H9 (cell line): ENCODE data around the gene PLXNB1. TPM values are rescaled to one million over a fixed set of nuclear protein-coding genes. Genes with fewer than 3 reads are reported as not detected.
A peak's percentile ranks its signal among the peaks of the same experiment; 100 is the strongest.

Experiments used
- DNase-seq: peaks from one replicate; pipeline ENCODE4 v3.0.0-alpha.2; 2017
- H2AFZ ChIP-seq: one replicate; pipeline ENCODE4 v1.6.1; 2013; ENCODE audit warnings: mild to moderate bottlenecking, low read length, control low read depth, moderate library complexity
- H2AK5ac ChIP-seq: 2 replicates; pipeline ENCODE4 v1.6.1; 2013; ENCODE audit warnings: low read length, control low read depth, mixed read lengths; ENCODE audit not compliant: insufficient read length
- H2BK120ac ChIP-seq: one replicate; pipeline ENCODE4 v1.6.1; 2013; ENCODE audit warnings: low read depth, mild to moderate bottlenecking, low read length, control low read depth, inconsistent platforms; ENCODE audit not compliant: poor library complexity, severe bottlenecking
- H2BK12ac ChIP-seq: 2 replicates; pipeline ENCODE4 v1.6.1; 2013; ENCODE audit warnings: low read length, control low read depth, mixed read lengths, low read depth; ENCODE audit not compliant: insufficient read length
- H2BK15ac ChIP-seq: 2 replicates; pipeline ENCODE4 v1.6.1; 2013; ENCODE audit warnings: low read depth, low read length, control low read depth
- H2BK20ac ChIP-seq: one replicate; pipeline ENCODE4 v1.6.1; 2013; ENCODE audit warnings: low read depth, mild to moderate bottlenecking, low read length, control low read depth, inconsistent platforms; ENCODE audit not compliant: poor library complexity, severe bottlenecking
- H2BK5ac ChIP-seq: 2 replicates; pipeline ENCODE4 v1.6.1; 2013; ENCODE audit warnings: low read length, control low read depth, mixed read lengths; ENCODE audit not compliant: insufficient read length
- H3K14ac ChIP-seq: 2 replicates; pipeline ENCODE4 v1.6.1; 2013; ENCODE audit warnings: low read length, control low read depth; ENCODE audit not compliant: insufficient read depth
- H3K18ac ChIP-seq: 2 replicates; pipeline ENCODE4 v1.6.1; 2013; ENCODE audit warnings: low read depth, mild to moderate bottlenecking, mixed read lengths, low read length, control low read depth; ENCODE audit not compliant: insufficient read length
- H3K23ac ChIP-seq: 2 replicates; pipeline ENCODE4 v1.6.1; 2013; ENCODE audit warnings: low read length, control low read depth, mixed read lengths, low read depth; ENCODE audit not compliant: insufficient read length
- H3K23me2 ChIP-seq: 2 replicates; pipeline ENCODE4 v1.6.1; 2013; ENCODE audit warnings: low read depth, mild to moderate bottlenecking, mixed read lengths, low read length, control low read depth; ENCODE audit not compliant: insufficient read length, poor library complexity, severe bottlenecking
- H3K27ac ChIP-seq: 2 replicates; pipeline ENCODE4 v1.5.1; 2013; ENCODE audit warnings: low read length, control low read depth, mixed read lengths, low read depth; ENCODE audit not compliant: insufficient read length
- H3K27me3 ChIP-seq: 2 replicates; pipeline ENCODE4 v1.6.1; 2013; ENCODE audit warnings: low read length, control low read depth, inconsistent platforms; ENCODE audit not compliant: insufficient read depth
- H3K4ac ChIP-seq: 2 replicates; pipeline ENCODE4 v1.6.1; 2013; ENCODE audit warnings: low read depth, mild to moderate bottlenecking, control low read depth, inconsistent platforms, low read length, moderate library complexity
- H3K4me1 ChIP-seq: 2 replicates; pipeline ENCODE4 v1.6.1; 2013; ENCODE audit warnings: low read length, control low read depth, inconsistent platforms; ENCODE audit not compliant: insufficient read depth
- H3K4me2 ChIP-seq: 2 replicates; pipeline ENCODE4 v1.6.1; 2013; ENCODE audit warnings: low read length, control low read depth, mixed read lengths; ENCODE audit not compliant: insufficient read length, insufficient read depth
- H3K56ac ChIP-seq: 2 replicates; pipeline ENCODE4 v1.6.1; 2013; ENCODE audit warnings: low read depth, mild to moderate bottlenecking, mixed read lengths, low read length, control low read depth; ENCODE audit not compliant: insufficient read length
- H3K79me1 ChIP-seq: 2 replicates; pipeline ENCODE4 v1.6.1; 2013; ENCODE audit warnings: low read depth, mild to moderate bottlenecking, moderate library complexity, low read length, control low read depth, inconsistent platforms; ENCODE audit not compliant: insufficient read depth, poor library complexity, severe bottlenecking
- H3K79me2 ChIP-seq: 2 replicates; pipeline ENCODE4 v1.6.1; 2013; ENCODE audit warnings: low read length, control low read depth, inconsistent platforms; ENCODE audit not compliant: insufficient read depth
- H3K9ac ChIP-seq: 2 replicates; pipeline ENCODE4 v1.6.1; 2013; ENCODE audit warnings: low read length, control low read depth, mixed read lengths; ENCODE audit not compliant: insufficient read length; ENCODE audit errors: extremely low read depth
- H3K9me3 ChIP-seq: one replicate; pipeline ENCODE4 v1.6.1; 2013; ENCODE audit warnings: low read depth, low read length, inconsistent platforms; ENCODE audit not compliant: control insufficient read depth
- H3T11ph ChIP-seq: one replicate; pipeline ENCODE4 v1.6.1; 2013; ENCODE audit warnings: mild to moderate bottlenecking, low read length, control low read depth, inconsistent platforms
- H4K20me1 ChIP-seq: one replicate; pipeline ENCODE4 v1.6.1; 2013; ENCODE audit not compliant: control insufficient read depth, insufficient read length, insufficient read depth
- H4K5ac ChIP-seq: 2 replicates; pipeline ENCODE4 v1.6.1; 2013; ENCODE audit warnings: low read depth, mild to moderate bottlenecking, mixed read lengths, low read length, control low read depth; ENCODE audit not compliant: insufficient read length
- H4K8ac ChIP-seq: replicated peaks from 2 replicates; pipeline ENCODE4 v1.6.1; 2013; ENCODE audit warnings: low read length, control low read depth, mixed read lengths, low read depth; ENCODE audit not compliant: insufficient read length
- H4K91ac ChIP-seq: 2 replicates; pipeline ENCODE4 v1.6.1; 2013; ENCODE audit warnings: low read depth, mild to moderate bottlenecking, moderate library complexity, mixed read lengths, low read length, control low read depth; ENCODE audit not compliant: insufficient read length
- H3K27ac Mint-ChIP-seq, 3 experiments: 2 replicates in 2 of 3; 3 replicates in 1 of 3; pipeline ENCODE4 v1.8.0; 2020 to 2021; ENCODE audit warnings: mixed read lengths in 3 of 3, mild to moderate bottlenecking in 1 of 3, moderate library complexity in 1 of 3
- H3K27me3 Mint-ChIP-seq: 2 replicates; pipeline ENCODE4 v1.8.0; 2021; ENCODE audit warnings: low read depth, mild to moderate bottlenecking, moderate library complexity, mixed read lengths
- H3K36me3 Mint-ChIP-seq, 3 experiments: 2 replicates in 2 of 3; 3 replicates in 1 of 3; pipeline ENCODE4 v1.8.0; 2020 to 2021; ENCODE audit warnings: low read depth in 3 of 3, mixed read lengths in 3 of 3; ENCODE audit not compliant: insufficient read depth in 1 of 3
- H3K4me1 Mint-ChIP-seq, 2 experiments: 2 replicates each; pipeline ENCODE4 v1.8.0; 2020; ENCODE audit warnings: mixed read lengths in 2 of 2
- H3K4me3 Mint-ChIP-seq, 2 experiments: 2 replicates in 1 of 2; 3 replicates in 1 of 2; pipeline ENCODE4 v1.8.0; 2020 to 2021; ENCODE audit warnings: mild to moderate bottlenecking in 2 of 2, mixed read lengths in 2 of 2, moderate library complexity in 1 of 2
- H3K9me3 Mint-ChIP-seq, 2 experiments: 2 replicates in 1 of 2; 3 replicates in 1 of 2; pipeline ENCODE4 v1.8.0; 2020; ENCODE audit warnings: mild to moderate bottlenecking in 2 of 2, mixed read lengths in 2 of 2, moderate library complexity in 1 of 2
- WGBS: extraction: QIAGEN DNeasy Blood & Tissue Kit; methylation state at CpG from one replicate; pipeline ENCODE4 v1.1.7; 2013; ENCODE audit warnings: missing lambda C conversion rate, low lambda C conversion rate, mixed read lengths; ENCODE audit not compliant: insufficient read length; ENCODE audit errors: extremely low coverage; 5-methylcytosine and 5-hydroxymethylcytosine counted together
- total RNA-seq: library from RNA; stranded (reverse); gene quantifications from 2 replicates; pipeline ENCODE4 v1.2.1, GENCODE V29; 2021
- TF ChIP-seq, protein P1 (sequence below): fragments of 200-600 bp; sonication (generic); conservative IDR thresholded peaks from 3 replicates; pipeline ENCODE4 v1.8.0; 2021; ENCODE audit warnings: antibody characterized with exemption, mild to moderate bottlenecking

The PLXNB1 gene
- total RNA-seq, 1 experiment from 2014 or later = 184 TPM

DNA sequence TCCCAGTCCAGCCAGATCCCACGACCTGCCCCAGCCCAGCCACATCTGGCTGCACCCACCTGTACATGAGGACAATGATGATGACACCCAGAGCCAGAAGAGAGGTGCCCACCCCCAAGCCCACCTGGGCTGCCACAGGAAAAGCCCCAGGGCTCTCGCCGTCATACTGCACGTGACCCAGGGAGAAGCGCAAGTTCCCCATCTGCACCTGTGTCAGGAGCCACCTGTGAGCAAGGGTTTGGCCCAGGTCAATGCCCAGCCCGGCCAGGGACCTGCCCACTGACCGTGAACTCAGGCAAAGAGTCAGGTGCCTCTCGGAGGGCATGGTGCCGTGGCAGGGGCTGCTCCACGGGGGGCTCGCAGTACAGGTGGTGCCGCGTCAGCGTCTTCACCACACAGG, 16.3 kb downstream of the PLXNB1 start:
- no peak overlapping the region for H2BK120ac ChIP-seq
- no peaks in the 10 kb centered on the region for H3K27me3 ChIP-seq
- no peak overlapping the region for H2BK12ac ChIP-seq
- no peak overlapping the region for H4K8ac ChIP-seq
- DNase-seq = no peak
- H3K9ac ChIP-seq = no peak overlapping the region
- no peak overlapping the region for H3K14ac ChIP-seq
- no peak overlapping the region for H2AFZ ChIP-seq
- H4K20me1 ChIP-seq = no peaks in the 10 kb centered on the region
- H3K27ac ChIP-seq = no peak overlapping the region
- H2BK5ac ChIP-seq = no peak overlapping the region
- no peak overlapping the region for H2AK5ac ChIP-seq
- H3K79me1 ChIP-seq = no peaks in the 10 kb centered on the region
- WGBS = no CpG with 5 or more reads among the region's 14 CpGs
- Mint-ChIP-seq H3K36me3 (peaks cover 55 to 99% (median 97%) of the 10 kb centered on the region in 3 experiments), H3K27me3 (no peaks in the 10 kb centered on the region; the same call in 1 of the 2 replicates), H3K27ac (peak overlapping the region in 1 of 3 experiments; percentile 57; a peak in 2 of 7 replicates), H3K4me1 (no peaks in the 10 kb centered on the region), H3K4me3 (no peak overlapping the region; a peak in 1 of 5 replicates), H3K9me3 (no peaks in the 10 kb centered on the region)
- no peak overlapping the region for H3K18ac ChIP-seq
- no peaks in the 10 kb centered on the region for H3K79me2 ChIP-seq
- no peak overlapping the region for H4K5ac ChIP-seq
- H3K9me3 ChIP-seq = no peaks in the 10 kb centered on the region
- TF ChIP-seq, protein P1, sequence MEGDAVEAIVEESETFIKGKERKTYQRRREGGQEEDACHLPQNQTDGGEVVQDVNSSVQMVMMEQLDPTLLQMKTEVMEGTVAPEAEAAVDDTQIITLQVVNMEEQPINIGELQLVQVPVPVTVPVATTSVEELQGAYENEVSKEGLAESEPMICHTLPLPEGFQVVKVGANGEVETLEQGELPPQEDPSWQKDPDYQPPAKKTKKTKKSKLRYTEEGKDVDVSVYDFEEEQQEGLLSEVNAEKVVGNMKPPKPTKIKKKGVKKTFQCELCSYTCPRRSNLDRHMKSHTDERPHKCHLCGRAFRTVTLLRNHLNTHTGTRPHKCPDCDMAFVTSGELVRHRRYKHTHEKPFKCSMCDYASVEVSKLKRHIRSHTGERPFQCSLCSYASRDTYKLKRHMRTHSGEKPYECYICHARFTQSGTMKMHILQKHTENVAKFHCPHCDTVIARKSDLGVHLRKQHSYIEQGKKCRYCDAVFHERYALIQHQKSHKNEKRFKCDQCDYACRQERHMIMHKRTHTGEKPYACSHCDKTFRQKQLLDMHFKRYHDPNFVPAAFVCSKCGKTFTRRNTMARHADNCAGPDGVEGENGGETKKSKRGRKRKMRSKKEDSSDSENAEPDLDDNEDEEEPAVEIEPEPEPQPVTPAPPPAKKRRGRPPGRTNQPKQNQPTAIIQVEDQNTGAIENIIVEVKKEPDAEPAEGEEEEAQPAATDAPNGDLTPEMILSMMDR = no peak
- H3K4ac ChIP-seq = no peak overlapping the region
- no peak overlapping the region for H3K23ac ChIP-seq
- H3K23me2 ChIP-seq = no peaks in the 10 kb centered on the region
- no peak overlapping the region for H3K4me2 ChIP-seq
- no peak overlapping the region for H3K56ac ChIP-seq
- no peak overlapping the region for H2BK15ac ChIP-seq
- H3K4me1 ChIP-seq = no peaks in the 10 kb centered on the region
- no peak overlapping the region for H3T11ph ChIP-seq
- no peak overlapping the region for H2BK20ac ChIP-seq
- no peak overlapping the region for H4K91ac ChIP-seq
